Mammary epithelial cell (primary cell): Measurements from ENCODE around the gene EFCAB12.

Experiments used
- EZH2 ChIP-seq: IDR thresholded peaks from 2 replicates; pipeline ENCODE4 v1.6.1; 2012; ENCODE audit warnings: low read length, inconsistent platforms, borderline replicate concordance
- TF ChIP-seq, protein P1 (sequence below), 2 donors: IDR thresholded peaks in 1 of 2; conservative IDR thresholded peaks in 1 of 2; 2 replicates each; pipeline ENCODE4 v1.5.1; 2011 to 2012; ENCODE audit warnings: inconsistent platforms in 2 of 2, low read length in 2 of 2, mild to moderate bottlenecking in 2 of 2, control low read depth in 1 of 2, low read depth in 1 of 2; ENCODE audit not compliant: insufficient read depth in 1 of 2; ENCODE audit errors: extremely low read depth in 1 of 2

DNA sequence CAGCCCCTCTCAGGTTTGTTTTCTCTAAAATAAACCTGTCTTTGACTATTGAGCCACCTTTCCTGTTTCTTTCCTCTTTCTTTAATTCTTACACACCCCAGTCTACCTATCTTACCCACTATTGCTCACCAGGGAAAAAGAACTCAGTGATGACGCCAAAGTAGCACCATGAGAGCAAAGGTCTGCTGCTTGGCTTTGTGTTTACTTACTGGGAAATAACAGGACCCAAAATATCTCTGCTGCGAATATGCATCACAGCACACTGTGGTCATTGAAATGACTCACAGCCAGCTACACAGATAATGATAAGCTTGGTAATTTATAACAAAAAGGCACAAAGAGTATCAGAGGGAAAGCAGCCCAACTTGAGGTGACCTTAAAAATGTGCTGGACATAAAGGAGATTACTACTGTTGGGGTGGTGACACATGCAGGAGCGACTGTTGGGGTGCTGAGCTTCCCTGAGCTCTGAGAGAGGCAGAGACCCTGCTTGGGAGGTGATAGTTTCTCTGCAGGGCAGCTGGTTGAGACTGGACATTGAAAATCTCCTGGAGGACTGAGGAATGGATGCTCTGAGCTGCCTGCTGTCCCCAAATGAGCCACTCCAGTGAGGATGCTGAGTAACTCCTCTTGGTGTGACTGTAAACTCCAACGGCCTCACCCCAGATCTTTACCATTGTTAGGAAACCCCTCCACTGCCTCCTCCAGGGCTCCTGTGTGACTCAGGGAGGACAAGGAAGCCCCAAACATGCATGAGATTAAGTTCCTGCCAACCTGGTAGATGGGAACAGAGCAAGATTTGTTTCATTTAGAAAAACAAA, 14.5 kb downstream of the EFCAB12 start:
- TF ChIP-seq, protein P1, sequence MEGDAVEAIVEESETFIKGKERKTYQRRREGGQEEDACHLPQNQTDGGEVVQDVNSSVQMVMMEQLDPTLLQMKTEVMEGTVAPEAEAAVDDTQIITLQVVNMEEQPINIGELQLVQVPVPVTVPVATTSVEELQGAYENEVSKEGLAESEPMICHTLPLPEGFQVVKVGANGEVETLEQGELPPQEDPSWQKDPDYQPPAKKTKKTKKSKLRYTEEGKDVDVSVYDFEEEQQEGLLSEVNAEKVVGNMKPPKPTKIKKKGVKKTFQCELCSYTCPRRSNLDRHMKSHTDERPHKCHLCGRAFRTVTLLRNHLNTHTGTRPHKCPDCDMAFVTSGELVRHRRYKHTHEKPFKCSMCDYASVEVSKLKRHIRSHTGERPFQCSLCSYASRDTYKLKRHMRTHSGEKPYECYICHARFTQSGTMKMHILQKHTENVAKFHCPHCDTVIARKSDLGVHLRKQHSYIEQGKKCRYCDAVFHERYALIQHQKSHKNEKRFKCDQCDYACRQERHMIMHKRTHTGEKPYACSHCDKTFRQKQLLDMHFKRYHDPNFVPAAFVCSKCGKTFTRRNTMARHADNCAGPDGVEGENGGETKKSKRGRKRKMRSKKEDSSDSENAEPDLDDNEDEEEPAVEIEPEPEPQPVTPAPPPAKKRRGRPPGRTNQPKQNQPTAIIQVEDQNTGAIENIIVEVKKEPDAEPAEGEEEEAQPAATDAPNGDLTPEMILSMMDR (conservative IDR thresholded peaks at IDR 0.05 in 1 of 2, IDR thresholded peaks at IDR 0.05 in 1 of 2; ENCODE audit: extremely low read depth in 1 of 2, insufficient read depth in 1 of 2, low read depth in 1 of 2, low read length in 2 of 2): no peak
- TF ChIP-seq EZH2: no peak
